WTC11 (cell line): ENCODE measurements around the gene C1QTNF6. TPM values are rescaled to one million over a fixed set of nuclear protein-coding genes. Genes with fewer than 3 reads are reported as not detected.

Source experiments
- ATAC-seq: fragments of 200-7000 bp; cut with Tn5 transposase; 2 replicates; pipeline ENCODE4 v1.10.0; 2021; ENCODE audit warnings: mild to moderate bottlenecking, moderate library complexity
- CTCF ChIA-PET: fragments of 300-600 bp; sonication (Branson Sonifier 250); formaldehyde crosslinking; loops from one replicate; lab custom pipeline; 2021; ENCODE audit warnings: antibody characterized with exemption; lab: Charles Lee
- POLR2A ChIA-PET: fragments of 350-600 bp; sonication (Branson Sonifier 250); formaldehyde crosslinking; loops from one replicate; lab custom pipeline; 2021; ENCODE audit warnings: antibody characterized with exemption; lab: Charles Lee
- DNase-seq: peaks from one replicate; pipeline ENCODE4 v3.0.0; 2021; ENCODE audit warnings: low spot score
- H3K27ac Mint-ChIP-seq: 2 replicates; pipeline ENCODE4 v1.8.0; 2021; ENCODE audit warnings: mixed read lengths
- H3K27me3 Mint-ChIP-seq: 2 replicates; pipeline ENCODE4 v1.8.0; 2021; ENCODE audit warnings: low read depth, mild to moderate bottlenecking, moderate library complexity, mixed read lengths
- H3K36me3 Mint-ChIP-seq: 2 replicates; pipeline ENCODE4 v1.8.0; 2021; ENCODE audit warnings: mixed read lengths
- H3K4me1 Mint-ChIP-seq: 2 replicates; pipeline ENCODE4 v1.8.0; 2022; ENCODE audit warnings: mixed read lengths
- H3K4me3 Mint-ChIP-seq: 2 replicates; pipeline ENCODE4 v1.8.0; 2021; ENCODE audit warnings: mild to moderate bottlenecking, moderate library complexity, mixed read lengths
- H3K9me3 Mint-ChIP-seq: 2 replicates; pipeline ENCODE4 v1.8.0; 2021; ENCODE audit warnings: mixed read lengths
- ATF3 ChIP-seq: sonication (generic); formaldehyde crosslinking; conservative IDR thresholded peaks from 2 replicates; pipeline ENCODE4 v1.8.1; 2022; ENCODE audit warnings: mild to moderate bottlenecking, missing genetic modification reagents
- CREB1 ChIP-seq: sonication (generic); formaldehyde crosslinking; IDR thresholded peaks from 2 replicates; pipeline ENCODE4 v1.8.0; 2023; ENCODE audit warnings: mild to moderate bottlenecking, missing genetic modification reagents
- CTCF ChIP-seq: fragments of 200-600 bp; IDR thresholded peaks from 2 replicates; pipeline ENCODE4 v1.8.0; 2022; ENCODE audit warnings: antibody characterized with exemption
- GTF2I ChIP-seq: fragments of 250-450 bp; sonication (Bioruptor Pico); conservative IDR thresholded peaks from 2 replicates; pipeline ENCODE4 v1.4.0; 2021; ENCODE audit warnings: mild to moderate bottlenecking
- HMGA2 ChIP-seq: fragments of 250-450 bp; sonication (Bioruptor Pico); IDR thresholded peaks from 2 replicates; pipeline ENCODE4 v1.4.0; 2021; ENCODE audit warnings: mild to moderate bottlenecking, moderate library complexity
- MLX ChIP-seq: sonication (generic); formaldehyde crosslinking; IDR thresholded peaks from 2 replicates; pipeline ENCODE4 v1.8.1; 2023; ENCODE audit warnings: mild to moderate bottlenecking, missing genetic modification reagents, moderate library complexity
- NFATC4 ChIP-seq: fragments of 250-450 bp; sonication (Bioruptor Pico); IDR thresholded peaks from 2 replicates; pipeline ENCODE4 v1.9.0; 2021; ENCODE audit warnings: mild to moderate bottlenecking
- NR3C1 ChIP-seq: sonication (generic); formaldehyde crosslinking; conservative IDR thresholded peaks from 2 replicates; pipeline ENCODE4 v1.8.1; 2023; ENCODE audit warnings: low read depth, mild to moderate bottlenecking, missing genetic modification reagents
- SP1 ChIP-seq: sonication (generic); formaldehyde crosslinking; conservative IDR thresholded peaks from 2 replicates; pipeline ENCODE4 v1.8.1; 2022; ENCODE audit warnings: missing genetic modification reagents
- ZBTB21 ChIP-seq: sonication (generic); formaldehyde crosslinking; IDR thresholded peaks from 2 replicates; pipeline ENCODE4 v1.8.1; 2023; ENCODE audit warnings: mild to moderate bottlenecking, missing genetic modification reagents, borderline replicate concordance
- ZBTB43 ChIP-seq: sonication (generic); formaldehyde crosslinking; IDR thresholded peaks from 2 replicates; pipeline ENCODE4 v1.8.1; 2023; ENCODE audit warnings: mild to moderate bottlenecking, missing genetic modification reagents
- ZNF423 ChIP-seq: fragments of 250-450 bp; sonication (Bioruptor Pico); IDR thresholded peaks from 2 replicates; pipeline ENCODE4 v2.1.2; 2022; ENCODE audit warnings: mild to moderate bottlenecking, moderate library complexity
- ZNF532 ChIP-seq: fragments of 250-450 bp; sonication (Bioruptor Pico); IDR thresholded peaks from 2 replicates; pipeline ENCODE4 v1.9.0; 2021; ENCODE audit warnings: mild to moderate bottlenecking, borderline replicate concordance
- ZSCAN18 ChIP-seq: fragments of 250-450 bp; sonication (Bioruptor Pico); IDR thresholded peaks from 2 replicates; pipeline ENCODE4 v2.1.2; 2022; ENCODE audit warnings: mild to moderate bottlenecking, moderate library complexity
- total RNA-seq: library from RNA; stranded (reverse); gene quantifications from 3 replicates; pipeline ENCODE4 v1.2.3, GENCODE V29; 2021
- TF ChIP-seq, protein P1 (sequence below): sonication (generic); formaldehyde crosslinking; IDR thresholded peaks from 2 replicates; pipeline ENCODE4 v1.8.1; 2022; ENCODE audit warnings: missing genetic modification reagents, borderline replicate concordance
- TF ChIP-seq, protein P2 (sequence below): sonication (generic); formaldehyde crosslinking; IDR thresholded peaks from 2 replicates; pipeline ENCODE4 v1.8.0; 2022; ENCODE audit warnings: missing genetic modification reagents
- TF ChIP-seq, protein P3 (sequence below): sonication (generic); formaldehyde crosslinking; IDR thresholded peaks from 2 replicates; pipeline ENCODE4 v1.8.0; 2023; ENCODE audit warnings: missing genetic modification reagents
- TF ChIP-seq, protein P4 (sequence below): fragments of 250-450 bp; sonication (Bioruptor Pico); IDR thresholded peaks from 2 replicates; pipeline ENCODE4 v1.8.0; 2021; ENCODE audit warnings: mild to moderate bottlenecking

Gene C1QTNF6
- total RNA-seq, 1 experiment from 2014 or later = 5.9 TPM

DNA sequence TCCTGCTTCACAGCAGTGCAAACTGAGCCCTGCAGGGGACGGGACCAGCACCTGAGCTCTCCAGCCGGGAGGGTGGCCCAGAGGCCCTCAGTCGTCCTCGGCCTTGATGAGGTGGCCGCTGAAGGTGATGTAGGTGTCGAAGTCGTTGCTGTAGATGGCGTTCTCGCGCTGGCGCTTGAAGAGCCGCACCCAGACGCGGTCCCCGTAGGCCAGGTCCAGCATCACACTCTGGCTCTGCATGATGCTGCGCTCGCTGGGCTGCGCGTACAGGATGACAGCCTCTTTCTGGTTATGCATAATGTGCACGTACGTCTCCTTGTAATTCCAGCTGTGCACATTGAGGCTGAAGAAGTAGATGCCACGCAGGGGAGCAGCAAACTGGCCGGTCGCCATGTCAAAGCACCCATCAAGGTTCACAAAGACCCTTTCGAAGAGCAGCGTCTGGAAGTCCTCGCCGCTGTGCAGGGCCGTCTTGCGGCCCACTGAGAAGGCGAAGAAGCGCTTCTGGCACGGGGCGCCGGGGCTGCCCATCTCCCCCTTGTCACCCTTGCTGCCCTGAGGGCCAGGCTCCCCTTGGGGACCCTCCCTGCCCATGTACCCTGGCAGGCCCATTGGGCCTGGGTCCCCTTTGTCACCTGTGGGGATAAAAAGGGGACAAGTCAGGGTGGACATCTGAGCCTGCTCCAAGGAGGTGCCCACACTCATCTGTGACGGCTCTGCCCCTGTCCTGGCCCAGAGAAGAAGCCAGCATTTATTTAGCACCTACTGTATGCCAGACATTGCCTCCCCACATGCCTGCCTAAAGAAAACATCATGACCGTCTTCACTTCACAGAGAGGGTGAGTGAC is 5.7 kb downstream of the C1QTNF6 start:
- no peak for DNase-seq

More for the DNA sequence above, 5.7 kb downstream of the C1QTNF6 start:
- Mint-ChIP-seq H3K27me3 (no peaks in the 10 kb centered on the region; the same call in 1 of the 2 replicates), H3K36me3 (no peaks in the 10 kb centered on the region), H3K27ac (no peak overlapping the region), H3K9me3 (no peaks in the 10 kb centered on the region), H3K4me1 (peaks cover 22% of the 10 kb centered on the region), H3K4me3 (no peak overlapping the region)
- POLR2A ChIA-PET = no interaction called here
- CTCF ChIA-PET = no interaction called here
- no peak for TF ChIP-seq ZBTB21 (CRISPR knock-in tag)
- TF ChIP-seq GTF2I = no peak
- no peak for TF ChIP-seq HMGA2 (CRISPR knock-in tag)
- TF ChIP-seq ZSCAN18 (CRISPR knock-in tag) = no peak
- TF ChIP-seq NR3C1 (CRISPR knock-in tag) = no peak
- TF ChIP-seq, protein P1, sequence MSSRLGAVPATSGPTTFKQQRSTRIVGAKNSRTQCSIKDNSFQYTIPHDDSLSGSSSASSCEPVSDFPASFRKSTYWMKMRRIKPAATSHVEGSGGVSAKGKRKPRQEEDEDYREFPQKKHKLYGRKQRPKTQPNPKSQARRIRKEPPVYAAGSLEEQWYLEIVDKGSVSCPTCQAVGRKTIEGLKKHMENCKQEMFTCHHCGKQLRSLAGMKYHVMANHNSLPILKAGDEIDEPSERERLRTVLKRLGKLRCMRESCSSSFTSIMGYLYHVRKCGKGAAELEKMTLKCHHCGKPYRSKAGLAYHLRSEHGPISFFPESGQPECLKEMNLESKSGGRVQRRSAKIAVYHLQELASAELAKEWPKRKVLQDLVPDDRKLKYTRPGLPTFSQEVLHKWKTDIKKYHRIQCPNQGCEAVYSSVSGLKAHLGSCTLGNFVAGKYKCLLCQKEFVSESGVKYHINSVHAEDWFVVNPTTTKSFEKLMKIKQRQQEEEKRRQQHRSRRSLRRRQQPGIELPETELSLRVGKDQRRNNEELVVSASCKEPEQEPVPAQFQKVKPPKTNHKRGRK (CRISPR knock-in tag) = no peak
- no peak for TF ChIP-seq MLX (CRISPR knock-in tag)
- TF ChIP-seq CTCF = no peak
- TF ChIP-seq NFATC4 (CRISPR knock-in tag) = no peak
- TF ChIP-seq, protein P2, sequence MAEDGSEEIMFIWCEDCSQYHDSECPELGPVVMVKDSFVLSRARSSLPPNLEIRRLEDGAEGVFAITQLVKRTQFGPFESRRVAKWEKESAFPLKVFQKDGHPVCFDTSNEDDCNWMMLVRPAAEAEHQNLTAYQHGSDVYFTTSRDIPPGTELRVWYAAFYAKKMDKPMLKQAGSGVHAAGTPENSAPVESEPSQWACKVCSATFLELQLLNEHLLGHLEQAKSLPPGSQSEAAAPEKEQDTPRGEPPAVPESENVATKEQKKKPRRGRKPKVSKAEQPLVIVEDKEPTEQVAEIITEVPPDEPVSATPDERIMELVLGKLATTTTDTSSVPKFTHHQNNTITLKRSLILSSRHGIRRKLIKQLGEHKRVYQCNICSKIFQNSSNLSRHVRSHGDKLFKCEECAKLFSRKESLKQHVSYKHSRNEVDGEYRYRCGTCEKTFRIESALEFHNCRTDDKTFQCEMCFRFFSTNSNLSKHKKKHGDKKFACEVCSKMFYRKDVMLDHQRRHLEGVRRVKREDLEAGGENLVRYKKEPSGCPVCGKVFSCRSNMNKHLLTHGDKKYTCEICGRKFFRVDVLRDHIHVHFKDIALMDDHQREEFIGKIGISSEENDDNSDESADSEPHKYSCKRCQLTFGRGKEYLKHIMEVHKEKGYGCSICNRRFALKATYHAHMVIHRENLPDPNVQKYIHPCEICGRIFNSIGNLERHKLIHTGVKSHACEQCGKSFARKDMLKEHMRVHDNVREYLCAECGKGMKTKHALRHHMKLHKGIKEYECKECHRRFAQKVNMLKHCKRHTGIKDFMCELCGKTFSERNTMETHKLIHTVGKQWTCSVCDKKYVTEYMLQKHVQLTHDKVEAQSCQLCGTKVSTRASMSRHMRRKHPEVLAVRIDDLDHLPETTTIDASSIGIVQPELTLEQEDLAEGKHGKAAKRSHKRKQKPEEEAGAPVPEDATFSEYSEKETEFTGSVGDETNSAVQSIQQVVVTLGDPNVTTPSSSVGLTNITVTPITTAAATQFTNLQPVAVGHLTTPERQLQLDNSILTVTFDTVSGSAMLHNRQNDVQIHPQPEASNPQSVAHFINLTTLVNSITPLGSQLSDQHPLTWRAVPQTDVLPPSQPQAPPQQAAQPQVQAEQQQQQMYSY = no peak
- no peak for TF ChIP-seq ZNF532 (CRISPR knock-in tag)
- TF ChIP-seq SP1 (CRISPR knock-in tag) = no peak
- TF ChIP-seq, protein P3, sequence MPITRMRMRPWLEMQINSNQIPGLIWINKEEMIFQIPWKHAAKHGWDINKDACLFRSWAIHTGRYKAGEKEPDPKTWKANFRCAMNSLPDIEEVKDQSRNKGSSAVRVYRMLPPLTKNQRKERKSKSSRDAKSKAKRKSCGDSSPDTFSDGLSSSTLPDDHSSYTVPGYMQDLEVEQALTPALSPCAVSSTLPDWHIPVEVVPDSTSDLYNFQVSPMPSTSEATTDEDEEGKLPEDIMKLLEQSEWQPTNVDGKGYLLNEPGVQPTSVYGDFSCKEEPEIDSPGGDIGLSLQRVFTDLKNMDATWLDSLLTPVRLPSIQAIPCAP (CRISPR knock-in tag) = no peak
- TF ChIP-seq, protein P4, sequence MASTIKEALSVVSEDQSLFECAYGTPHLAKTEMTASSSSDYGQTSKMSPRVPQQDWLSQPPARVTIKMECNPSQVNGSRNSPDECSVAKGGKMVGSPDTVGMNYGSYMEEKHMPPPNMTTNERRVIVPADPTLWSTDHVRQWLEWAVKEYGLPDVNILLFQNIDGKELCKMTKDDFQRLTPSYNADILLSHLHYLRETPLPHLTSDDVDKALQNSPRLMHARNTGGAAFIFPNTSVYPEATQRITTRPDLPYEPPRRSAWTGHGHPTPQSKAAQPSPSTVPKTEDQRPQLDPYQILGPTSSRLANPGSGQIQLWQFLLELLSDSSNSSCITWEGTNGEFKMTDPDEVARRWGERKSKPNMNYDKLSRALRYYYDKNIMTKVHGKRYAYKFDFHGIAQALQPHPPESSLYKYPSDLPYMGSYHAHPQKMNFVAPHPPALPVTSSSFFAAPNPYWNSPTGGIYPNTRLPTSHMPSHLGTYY = no peak
- TF ChIP-seq CREB1 = no peak
- no peak for TF ChIP-seq ATF3
- TF ChIP-seq ZBTB43 (CRISPR knock-in tag) = no peak
- no peak for TF ChIP-seq ZNF423 (CRISPR knock-in tag)
- peak; percentile 34 for ATAC-seq
